ENCODE results near the gene TSPO.

DNA sequence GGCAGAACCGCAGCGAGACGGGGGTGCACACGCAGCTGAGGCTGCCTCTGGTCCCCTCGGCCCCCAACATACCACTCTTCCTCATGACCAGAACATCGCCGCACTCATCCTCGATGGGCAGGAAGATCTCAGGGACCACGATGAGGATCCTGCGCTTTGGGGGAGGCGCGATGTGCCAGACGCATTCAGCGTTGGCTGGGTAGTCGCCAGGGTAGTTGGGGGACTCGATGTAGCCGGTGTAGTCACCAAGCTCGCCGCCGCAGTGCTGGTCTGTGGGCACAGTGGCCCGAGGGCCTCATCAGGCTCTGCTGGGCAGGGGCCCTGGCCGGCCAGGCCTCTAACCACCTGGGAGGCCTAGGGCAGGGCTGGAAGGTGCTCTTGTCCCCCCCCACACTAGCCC lies 58.6 kb downstream of the TSPO start:
- TF ChIP-seq MYC (IDR thresholded peaks at IDR 0.05; ENCODE audit: low read depth, low read length) = no peak
- no peak for TF ChIP-seq MYC (CRISPR knock-in tag; IDR thresholded peaks at IDR 0.05; ENCODE audit: borderline replicate concordance, low read depth)
- TF ChIP-seq, protein P1, sequence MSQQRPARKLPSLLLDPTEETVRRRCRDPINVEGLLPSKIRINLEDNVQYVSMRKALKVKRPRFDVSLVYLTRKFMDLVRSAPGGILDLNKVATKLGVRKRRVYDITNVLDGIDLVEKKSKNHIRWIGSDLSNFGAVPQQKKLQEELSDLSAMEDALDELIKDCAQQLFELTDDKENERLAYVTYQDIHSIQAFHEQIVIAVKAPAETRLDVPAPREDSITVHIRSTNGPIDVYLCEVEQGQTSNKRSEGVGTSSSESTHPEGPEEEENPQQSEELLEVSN (IDR thresholded peaks at IDR 0.05; ENCODE audit: borderline replicate concordance in 1 of 2, extremely low read depth in 1 of 2, insufficient read depth in 1 of 2, insufficient read length in 1 of 2, low read depth in 1 of 2, low read length in 1 of 2, poor library complexity in 1 of 2, severe bottlenecking in 1 of 2) = no peak
- no peak for TF ChIP-seq SP1 (CRISPR knock-in tag; IDR thresholded peaks at IDR 0.05)
